GM12878 (cell line): ENCODE results near the gene SMCP. TPM values are rescaled to one million over a fixed set of nuclear protein-coding genes. Genes with fewer than 3 reads are reported as not detected.

Experiments used
- ATAC-seq: fragments of 200-7000 bp; cut with Tn5 transposase; 3 replicates; pipeline ENCODE4 v1.9.1; 2020; ENCODE audit warnings: mild to moderate bottlenecking, moderate library complexity
- BruUV-seq: library from RNA; stranded (reverse); fragments of 400-500 nt; replicated peaks from 2 replicates; lab custom pipeline; 2021; lab: Mats Ljungman, UMichigan
- CTCF ChIA-PET: fragments of 300-600 bp; sonication (Branson Sonifier 250); formaldehyde crosslinking; extraction: SDS; loops from one replicate; lab custom pipeline; 2021; ENCODE audit warnings: inconsistent platforms; lab: Yijun Ruan, JAX
- POLR2A ChIA-PET: fragments of 350-600 bp; formaldehyde crosslinking; extraction: SDS; loops from one replicate; lab custom pipeline; 2021; ENCODE audit warnings: inconsistent platforms; lab: Charles Lee
- RAD21 ChIA-PET: fragments of 300-600 bp; sonication (Branson Sonifier 250); formaldehyde crosslinking; loops from one replicate; lab custom pipeline; 2023; ENCODE audit warnings: antibody characterized with exemption; ENCODE audit not compliant: unreplicated experiment; lab: Charles Lee
- SMC1A ChIA-PET: fragments of 300-600 bp; sonication (Branson Sonifier 250); formaldehyde crosslinking; loops from one replicate; lab custom pipeline; 2023; ENCODE audit not compliant: unreplicated experiment, uncharacterized antibody; lab: Charles Lee
- DNase-seq: peaks from one replicate; pipeline ENCODE4 v3.0.0-alpha.2; 2011; ENCODE audit warnings: low read depth, low spot score
- FAIRE-seq: peaks from 3 replicates; lab custom pipeline; 2011; peaks lifted over from hg19 to GRCh38; lab: Jason Lieb, UNC
- H2AFZ ChIP-seq: 2 replicates; pipeline ENCODE4 v1.6.0; 2011; ENCODE audit warnings: low read depth, low read length, control low read depth; ENCODE audit not compliant: control insufficient read depth
- H3K27ac ChIP-seq: 2 replicates; pipeline ENCODE4 v1.5.1; 2011; ENCODE audit warnings: control low read depth; ENCODE audit not compliant: control insufficient read depth, insufficient read depth
- H3K27me3 ChIP-seq, 2 experiments: replicated peaks in 1 of 2; 2 replicates each; pipeline versions ENCODE4 v1.6.0 to v1.6.1; 2011; ENCODE audit warnings: low read length in 1 of 2; ENCODE audit not compliant: control insufficient read depth in 2 of 2, insufficient read depth in 2 of 2
- H3K36me3 ChIP-seq, 2 experiments: 2 replicates each; pipeline ENCODE4 v1.5.1; 2011; ENCODE audit warnings: low read length in 1 of 2; ENCODE audit not compliant: control insufficient read depth in 2 of 2, insufficient read depth in 2 of 2
- H3K4me1 ChIP-seq: 2 replicates; pipeline ENCODE4 v1.6.1; 2011; ENCODE audit warnings: mild to moderate bottlenecking, low read length, moderate library complexity, mixed read lengths; ENCODE audit not compliant: control insufficient read depth, insufficient read depth
- H3K4me2 ChIP-seq: 2 replicates; pipeline ENCODE4 v1.6.0; 2011; ENCODE audit warnings: control low read depth; ENCODE audit not compliant: control insufficient read depth, insufficient read depth
- H3K4me3 ChIP-seq: fragments of 200-600 bp; sonication (generic); 2 replicates; pipeline ENCODE4 v1.5.1; 2016
- H3K79me2 ChIP-seq: 2 replicates; pipeline ENCODE4 v1.6.0; 2011; ENCODE audit warnings: low read length; ENCODE audit not compliant: control insufficient read depth, insufficient read depth
- H3K9ac ChIP-seq: 2 replicates; pipeline ENCODE4 v1.8.0; 2011; ENCODE audit warnings: low read length, control low read depth, mixed read lengths; ENCODE audit not compliant: control insufficient read depth, insufficient read depth
- H3K9me3 ChIP-seq: replicated peaks from 3 replicates; pipeline ENCODE4 v1.5.1; 2011; ENCODE audit warnings: mild to moderate bottlenecking, low read length; ENCODE audit not compliant: control insufficient read depth, insufficient read depth
- H4K20me1 ChIP-seq: 2 replicates; pipeline ENCODE4 v1.6.0; 2011; ENCODE audit not compliant: control insufficient read depth, insufficient read depth
- CBFB ChIP-seq: IDR thresholded peaks from 2 replicates; pipeline ENCODE4 v1.6.1; 2016; ENCODE audit warnings: antibody characterized with exemption, low read depth
- JUND ChIP-seq: IDR thresholded peaks from 2 replicates; pipeline ENCODE4 v1.6.1; 2012; ENCODE audit warnings: low read depth, mild to moderate bottlenecking, low read length, improper control_type of control experiment, moderate library complexity
- MEF2B ChIP-seq: fragments of 450-650 bp; IDR thresholded peaks from 2 replicates; pipeline ENCODE4 v1.6.1; 2018; ENCODE audit warnings: mild to moderate bottlenecking, moderate library complexity; ENCODE audit not compliant: partially characterized antibody, poor library complexity, severe bottlenecking
- NBN ChIP-seq: fragments of 450-650 bp; IDR thresholded peaks from 2 replicates; pipeline ENCODE4 v1.6.1; 2016
- PBX3 ChIP-seq: IDR thresholded peaks from 2 replicates; pipeline ENCODE4 v1.6.1; 2011; ENCODE audit warnings: mild to moderate bottlenecking, low read depth, low read length, moderate library complexity; ENCODE audit not compliant: insufficient replicate concordance
- RB1 ChIP-seq: fragments of 450-650 bp; formaldehyde crosslinking; IDR thresholded peaks from 2 replicates; pipeline ENCODE4 v1.6.1; 2017; ENCODE audit warnings: mild to moderate bottlenecking, borderline replicate concordance
- RCOR1 ChIP-seq: conservative IDR thresholded peaks from 2 replicates; pipeline ENCODE4 v1.6.1; 2012; ENCODE audit warnings: low read depth, low read length, improper control_type of control experiment
- RELA ChIP-seq: fragments of 450-650 bp; IDR thresholded peaks from 2 replicates; pipeline ENCODE4 v1.8.0; 2014; ENCODE audit warnings: borderline replicate concordance; ENCODE audit not compliant: partially characterized antibody
- STAT3 ChIP-seq: IDR thresholded peaks from 2 replicates; pipeline ENCODE4 v1.6.1; 2011; ENCODE audit warnings: low read depth, low read length, improper control_type of control experiment
- ZNF217 ChIP-seq: fragments of 450-650 bp; IDR thresholded peaks from 2 replicates; pipeline ENCODE4 v1.6.1; 2017; ENCODE audit warnings: antibody characterized with exemption, mild to moderate bottlenecking
- in situ Hi-C: fragments of 300-500 bp; cut with MboI; formaldehyde crosslinking; loops from 9 replicates; pipeline ENCODE4 v1.14.3; 2018; ENCODE audit warnings: mixed read lengths
- intact Hi-C: fragments of 100-400 bp; cut with micrococcal nuclease; formaldehyde crosslinking; loops from one replicate; pipeline ENCODE4 v1.14.2; 2022; ENCODE audit not compliant: unreplicated experiment
- polyA plus RNA-seq, 11 experiments: library from polyadenylated mRNA; depleted of rRNA in 4 of 11; unstranded in 6 of 11; stranded (reverse) in 5 of 11; fragments of >200 nt; fragmentation: Nextera tagmentation in 4 of 11; fragmentation: Illumina TruSeq in 1 of 11; extraction: Ambion mirVana in 4 of 11; extraction: Trizol in 1 of 11; gene quantifications; 1 replicate in 1 of 11; 2 replicates in 10 of 11; pipeline versions ENCODE4 v1.2.1 to v1.2.3, GENCODE V29; 2011 to 2016; ENCODE audit warnings: inconsistent platforms in 2 of 11, missing spikeins in 2 of 11, low read depth in 1 of 11
- total RNA-seq, 4 experiments: library from RNA; depleted of rRNA in 3 of 4; stranded (reverse); fragments of >200 nt in 3 of 4; fragmentation: Illumina TruSeq in 1 of 4; extraction: Trizol in 1 of 4; gene quantifications; 2 replicates each; pipeline versions ENCODE4 v1.2.1 to v1.2.3, GENCODE V29; 2013 to 2021
- TF ChIP-seq, protein P1 (sequence below): fragments of 450-650 bp; formaldehyde crosslinking; IDR thresholded peaks from 2 replicates; pipeline ENCODE4 v1.4.0; 2022; ENCODE audit warnings: mild to moderate bottlenecking, moderate library complexity
- TF ChIP-seq, protein P2 (sequence below): fragments of 450-650 bp; IDR thresholded peaks from 2 replicates; pipeline ENCODE4 v1.6.1; 2017; ENCODE audit warnings: mild to moderate bottlenecking, moderate library complexity
- TF ChIP-seq, protein P3 (sequence below): IDR thresholded peaks from 2 replicates; pipeline ENCODE4 v1.6.1; 2011; ENCODE audit warnings: borderline replicate concordance, low read depth, mild to moderate bottlenecking, moderate library complexity, mixed read lengths, low read length; ENCODE audit not compliant: insufficient read depth; ENCODE audit errors: extremely low read length

SMCP gene
- total and polyA plus RNA-seq, 10 of the 15 experiments (the other 5 are each of a cell fraction or from before 2014, with no cell fraction given) = 0.16 to 0.69 (median 0.27) TPM; not detected in 7

GRCh38 chr1:152917794-152918193 lies 39.7 kb downstream of the SMCP start (continued):
- TF ChIP-seq, protein P1, sequence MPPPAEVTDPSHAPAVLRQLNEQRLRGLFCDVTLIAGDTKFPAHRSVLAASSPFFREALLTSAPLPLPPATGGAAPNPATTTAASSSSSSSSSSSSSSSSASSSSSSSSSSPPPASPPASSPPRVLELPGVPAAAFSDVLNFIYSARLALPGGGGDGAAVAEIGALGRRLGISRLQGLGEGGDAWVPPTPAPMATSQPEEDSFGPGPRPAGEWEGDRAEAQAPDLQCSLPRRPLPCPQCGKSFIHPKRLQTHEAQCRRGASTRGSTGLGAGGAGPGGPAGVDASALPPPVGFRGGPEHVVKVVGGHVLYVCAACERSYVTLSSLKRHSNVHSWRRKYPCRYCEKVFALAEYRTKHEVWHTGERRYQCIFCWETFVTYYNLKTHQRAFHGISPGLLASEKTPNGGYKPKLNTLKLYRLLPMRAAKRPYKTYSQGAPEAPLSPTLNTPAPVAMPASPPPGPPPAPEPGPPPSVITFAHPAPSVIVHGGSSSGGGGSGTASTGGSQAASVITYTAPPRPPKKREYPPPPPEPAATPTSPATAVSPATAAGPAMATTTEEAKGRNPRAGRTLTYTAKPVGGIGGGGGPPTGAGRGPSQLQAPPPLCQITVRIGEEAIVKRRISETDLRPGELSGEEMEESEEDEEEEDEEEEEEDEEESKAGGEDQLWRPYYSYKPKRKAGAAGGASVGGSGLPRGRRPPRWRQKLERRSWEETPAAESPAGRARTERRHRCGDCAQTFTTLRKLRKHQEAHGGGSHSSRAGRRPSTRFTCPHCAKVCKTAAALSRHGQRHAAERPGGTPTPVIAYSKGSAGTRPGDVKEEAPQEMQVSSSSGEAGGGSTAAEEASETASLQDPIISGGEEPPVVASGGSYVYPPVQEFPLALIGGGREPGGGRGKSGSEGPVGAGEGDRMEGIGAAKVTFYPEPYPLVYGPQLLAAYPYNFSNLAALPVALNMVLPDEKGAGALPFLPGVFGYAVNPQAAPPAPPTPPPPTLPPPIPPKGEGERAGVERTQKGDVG (CRISPR knock-in tag) = no peak

DNA sequence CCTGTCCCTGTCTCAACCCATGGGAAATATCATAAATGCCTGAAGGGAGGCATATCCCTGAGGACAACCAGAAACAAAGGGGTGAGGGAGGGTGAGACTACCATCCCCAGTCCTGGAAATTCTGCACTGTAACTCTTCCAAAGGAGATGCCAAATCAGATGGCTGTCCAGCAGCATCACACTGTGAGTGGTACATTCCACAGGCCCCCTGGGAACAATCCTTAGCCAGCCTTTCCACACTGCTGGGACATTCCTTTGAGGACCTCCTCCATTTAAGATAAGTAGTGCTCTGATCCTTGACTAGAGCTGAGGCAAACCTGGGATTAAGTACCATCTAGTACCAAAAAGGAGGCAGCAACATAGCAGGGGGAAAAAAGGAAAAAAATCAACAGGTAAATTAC lies 40.9 kb downstream of the SMCP start:
- in situ Hi-C loops (no loop called here), intact Hi-C loops (no loop called here)
- H4K20me1 ChIP-seq = no peaks in the 10 kb centered on the region
- no peak overlapping the region for H3K4me2 ChIP-seq
- H3K4me1 ChIP-seq = no peaks in the 10 kb centered on the region
- no peak overlapping the region for H3K4me3 ChIP-seq
- H3K27ac ChIP-seq = no peak overlapping the region
- H3K79me2 ChIP-seq = no peaks in the 10 kb centered on the region
- CTCF ChIA-PET = interaction anchor here (1.4 to 1.8 kb wide), 2 partner anchors 41 to 305 kb away, joined by 3 to 9 read pairs; partner anchors contain the start of gene SMCP
- no peak overlapping the region for H2AFZ ChIP-seq
- no peak for ATAC-seq
- H3K9ac ChIP-seq = no peak overlapping the region
- DNase-seq = no peak
- H3K9me3 ChIP-seq = no peaks in the 10 kb centered on the region; the same call in 2 of the 3 replicates
- peaks cover 0 to 2% of the 10 kb centered on the region in 2 experiments; a peak in 1 of 4 replicates for H3K27me3 ChIP-seq
- H3K36me3 ChIP-seq = no peaks in the 10 kb centered on the region
- POLR2A ChIA-PET = interaction anchor here (0.7 kb wide), 1 partner anchor 25 kb away, joined by 3 read pairs; no protein-coding TSS in a partner anchor
- no TSS peak for BruUV-seq
- SMC1A ChIA-PET = no interaction called here
- FAIRE-seq = no peak
- RAD21 ChIA-PET = no interaction called here
- TF ChIP-seq JUND = no peak
- TF ChIP-seq ZNF217 = no peak
- TF ChIP-seq RCOR1 = no peak
- TF ChIP-seq, protein P2, sequence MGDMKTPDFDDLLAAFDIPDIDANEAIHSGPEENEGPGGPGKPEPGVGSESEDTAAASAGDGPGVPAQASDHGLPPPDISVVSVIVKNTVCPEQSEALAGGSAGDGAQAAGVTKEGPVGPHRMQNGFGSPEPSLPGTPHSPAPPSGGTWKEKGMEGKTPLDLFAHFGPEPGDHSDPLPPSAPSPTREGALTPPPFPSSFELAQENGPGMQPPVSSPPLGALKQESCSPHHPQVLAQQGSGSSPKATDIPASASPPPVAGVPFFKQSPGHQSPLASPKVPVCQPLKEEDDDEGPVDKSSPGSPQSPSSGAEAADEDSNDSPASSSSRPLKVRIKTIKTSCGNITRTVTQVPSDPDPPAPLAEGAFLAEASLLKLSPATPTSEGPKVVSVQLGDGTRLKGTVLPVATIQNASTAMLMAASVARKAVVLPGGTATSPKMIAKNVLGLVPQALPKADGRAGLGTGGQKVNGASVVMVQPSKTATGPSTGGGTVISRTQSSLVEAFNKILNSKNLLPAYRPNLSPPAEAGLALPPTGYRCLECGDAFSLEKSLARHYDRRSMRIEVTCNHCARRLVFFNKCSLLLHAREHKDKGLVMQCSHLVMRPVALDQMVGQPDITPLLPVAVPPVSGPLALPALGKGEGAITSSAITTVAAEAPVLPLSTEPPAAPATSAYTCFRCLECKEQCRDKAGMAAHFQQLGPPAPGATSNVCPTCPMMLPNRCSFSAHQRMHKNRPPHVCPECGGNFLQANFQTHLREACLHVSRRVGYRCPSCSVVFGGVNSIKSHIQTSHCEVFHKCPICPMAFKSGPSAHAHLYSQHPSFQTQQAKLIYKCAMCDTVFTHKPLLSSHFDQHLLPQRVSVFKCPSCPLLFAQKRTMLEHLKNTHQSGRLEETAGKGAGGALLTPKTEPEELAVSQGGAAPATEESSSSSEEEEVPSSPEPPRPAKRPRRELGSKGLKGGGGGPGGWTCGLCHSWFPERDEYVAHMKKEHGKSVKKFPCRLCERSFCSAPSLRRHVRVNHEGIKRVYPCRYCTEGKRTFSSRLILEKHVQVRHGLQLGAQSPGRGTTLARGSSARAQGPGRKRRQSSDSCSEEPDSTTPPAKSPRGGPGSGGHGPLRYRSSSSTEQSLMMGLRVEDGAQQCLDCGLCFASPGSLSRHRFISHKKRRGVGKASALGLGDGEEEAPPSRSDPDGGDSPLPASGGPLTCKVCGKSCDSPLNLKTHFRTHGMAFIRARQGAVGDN = no peak
- TF ChIP-seq CBFB = no peak
- no peak for TF ChIP-seq RELA
- no peak for TF ChIP-seq NBN
- TF ChIP-seq MEF2B = no peak
- TF ChIP-seq PBX3 = no peak
- TF ChIP-seq, protein P3, sequence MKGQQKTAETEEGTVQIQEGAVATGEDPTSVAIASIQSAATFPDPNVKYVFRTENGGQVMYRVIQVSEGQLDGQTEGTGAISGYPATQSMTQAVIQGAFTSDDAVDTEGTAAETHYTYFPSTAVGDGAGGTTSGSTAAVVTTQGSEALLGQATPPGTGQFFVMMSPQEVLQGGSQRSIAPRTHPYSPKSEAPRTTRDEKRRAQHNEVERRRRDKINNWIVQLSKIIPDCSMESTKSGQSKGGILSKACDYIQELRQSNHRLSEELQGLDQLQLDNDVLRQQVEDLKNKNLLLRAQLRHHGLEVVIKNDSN = no peak
- TF ChIP-seq RB1 = no peak
- TF ChIP-seq STAT3 = no peak
